GM19328 (cell line): ENCODE measurements around the gene ERN2.
A peak's percentile ranks its signal among the peaks of the same experiment; 100 is the strongest.

ENCODE experiments used
- ATAC-seq: cut with Tn5 transposase; IDR thresholded peaks from one replicate; pipeline ENCODE4 v1.9.1; 2021; ENCODE audit warnings: mild to moderate bottlenecking, moderate library complexity; ENCODE audit not compliant: unreplicated experiment

Gene ERN2

GRCh38 chr16:23689442-23690187 is 23.4 kb downstream of the ERN2 start:
- no peak for ATAC-seq

GRCh38 chr16:23687034-23687808 is 25.8 kb downstream of the ERN2 start:
- no peak for ATAC-seq

GRCh38 chr16:23683487-23683886 is 29.5 kb downstream of the ERN2 start:
- no peak for ATAC-seq

- ATAC-seq = no peak
These were observed 30.8 kb downstream of the ERN2 start for GRCh38 chr16:23682181-23682580.

- no peak for ATAC-seq
These were observed 33.1 kb downstream of the ERN2 start for GRCh38 chr16:23679986-23680336.

GRCh38 chr16:23679274-23679985 is 33.6 kb downstream of the ERN2 start:
- no peak for ATAC-seq

- ATAC-seq = no peak
These were observed 34.4 kb downstream of the ERN2 start, which contains the start of gene PLK1 for GRCh38 chr16:23678430-23679273. TSS of gene PLK1 (plus strand) at chr16:23678889. CDS start at chr16:23678933, 44 bp downstream.

GRCh38 chr16:23676924-23677480 is 36.0 kb downstream of the ERN2 start:
- no peak for ATAC-seq

GRCh38 chr16:23673971-23674614 is 38.9 kb downstream of the ERN2 start:
- ATAC-seq = no peak

GRCh38 chr16:23670137-23670776 is 42.8 kb downstream of the ERN2 start:
- ATAC-seq = peak; percentile 87

GRCh38 chr16:23668873-23669272 is 44.1 kb downstream of the ERN2 start:
- ATAC-seq = no peak

- ATAC-seq = no peak
These were observed 44.8 kb downstream of the ERN2 start for GRCh38 chr16:23668225-23668624.

GRCh38 chr16:23667355-23667659 is 45.7 kb downstream of the ERN2 start:
- no peak for ATAC-seq

GRCh38 chr16:23666571-23667354 is 46.3 kb downstream of the ERN2 start:
- no peak for ATAC-seq

- ATAC-seq = no peak
These were observed 49.1 kb downstream of the ERN2 start for GRCh38 chr16:23663918-23664317.

GRCh38 chr16:23651943-23652468 is 61.0 kb downstream of the ERN2 start:
- ATAC-seq = no peak

- ATAC-seq = no peak
These were observed 62.2 kb downstream of the ERN2 start for GRCh38 chr16:23650674-23651416.

- no peak for ATAC-seq
These were observed 70.7 kb downstream of the ERN2 start for GRCh38 chr16:23642246-23642774.
